OCI-LY3 (cell line): ENCODE data around the gene PAK2.

ENCODE experiments used
- CTCF ChIP-seq: fragments of 200-600, 300-600 bp; sonication (generic); IDR thresholded peaks from 2 replicates; pipeline ENCODE4 v1.5.1; 2014; ENCODE audit warnings: antibody characterized with exemption, low read length, low read depth
- EZH2phosphoT487 ChIP-seq: fragments of 200-600 bp; shearing (Covaris generic); IDR thresholded peaks from 2 replicates; pipeline ENCODE4 v1.6.1; 2018; ENCODE audit warnings: antibody characterized with exemption, mixed run types, low read depth

- TF ChIP-seq CTCF (no peak), EZH2phosphoT487 (no peak)
These were observed 27.7 kb upstream of the PAK2 start, which contains the start of the genes CEP19 and PIGX for GRCh38 chr3:196711838-196712513.
